HUDEP-2 (cell line): ENCODE measurements around the gene MRPL50.
"Not testable (repeated sequence)": the region's sequence is repeated elsewhere in the genome, so short reads cannot be mapped to it uniquely, and the experiment has no call there.

Experiments used
- DNase-seq, 76 experiments: peaks; one replicate each; lab custom pipeline; 2025; ENCODE audit not compliant: unreplicated experiment in 76 of 76; lab: John Stamatoyannopoulos, UW

Gene MRPL50

DNA sequence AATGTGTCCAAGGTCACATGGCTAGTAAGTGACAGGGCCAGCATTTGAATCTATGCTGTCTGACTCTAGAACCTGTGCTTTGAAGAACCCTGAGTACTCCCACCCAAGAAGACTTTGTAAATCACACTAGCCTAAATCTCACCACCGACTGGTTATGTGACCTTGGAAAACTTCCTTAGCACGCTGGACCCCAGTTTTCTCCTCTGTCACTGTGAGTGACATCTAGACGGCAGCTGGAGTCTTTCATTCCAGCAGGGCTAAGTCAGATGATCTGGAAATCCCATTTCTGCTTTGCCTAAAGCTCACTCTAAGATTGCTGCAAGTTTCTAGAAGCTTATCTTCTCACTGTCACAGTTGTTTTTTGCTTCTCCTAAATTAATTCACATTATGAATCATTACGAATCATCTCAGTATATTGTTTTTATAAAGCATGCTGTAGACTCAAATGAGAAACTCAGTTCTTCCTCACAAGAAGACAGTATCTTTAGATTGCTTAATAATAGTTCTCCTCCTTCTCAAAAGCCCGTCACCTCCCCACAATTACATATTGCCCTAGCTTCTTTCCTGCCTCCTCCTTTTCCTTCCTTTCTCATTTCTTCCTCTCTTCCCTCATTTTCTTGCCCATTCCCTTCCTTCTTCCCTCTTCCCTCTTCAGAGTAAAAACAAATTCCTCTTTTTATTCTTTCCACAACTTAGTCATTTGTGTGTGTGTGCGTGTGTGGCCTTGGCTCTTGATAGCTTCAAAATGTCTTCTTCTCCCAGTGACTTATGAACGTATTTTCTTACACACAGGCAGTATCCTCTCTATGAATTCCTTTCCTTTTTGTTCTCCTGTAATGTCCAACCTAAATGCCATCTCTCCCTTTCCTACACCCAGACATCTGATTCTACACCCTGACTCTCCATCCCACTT lies 20.4 kb upstream of the MRPL50 start:
- no peak for DNase-seq

DNA sequence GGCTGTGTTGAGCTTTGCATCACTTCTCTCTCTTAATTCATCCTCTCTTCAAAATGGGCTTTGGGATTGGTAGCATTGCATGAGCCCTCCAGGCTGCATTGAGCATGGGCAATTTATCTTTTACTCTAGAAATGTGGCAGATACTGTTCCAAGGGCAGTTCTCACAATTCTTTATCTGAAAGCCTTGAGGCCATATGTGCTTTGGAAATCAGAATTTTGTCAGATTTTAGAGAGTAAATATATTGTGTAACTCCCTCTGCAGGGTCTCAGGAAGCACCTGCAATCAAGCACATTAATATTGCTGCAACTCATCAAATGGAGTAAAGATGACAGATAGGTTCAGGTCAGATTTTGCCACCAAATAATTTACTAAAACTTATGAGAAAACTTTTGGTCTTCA lies 19.6 kb upstream of the MRPL50 start:
- no peak for DNase-seq

DNA sequence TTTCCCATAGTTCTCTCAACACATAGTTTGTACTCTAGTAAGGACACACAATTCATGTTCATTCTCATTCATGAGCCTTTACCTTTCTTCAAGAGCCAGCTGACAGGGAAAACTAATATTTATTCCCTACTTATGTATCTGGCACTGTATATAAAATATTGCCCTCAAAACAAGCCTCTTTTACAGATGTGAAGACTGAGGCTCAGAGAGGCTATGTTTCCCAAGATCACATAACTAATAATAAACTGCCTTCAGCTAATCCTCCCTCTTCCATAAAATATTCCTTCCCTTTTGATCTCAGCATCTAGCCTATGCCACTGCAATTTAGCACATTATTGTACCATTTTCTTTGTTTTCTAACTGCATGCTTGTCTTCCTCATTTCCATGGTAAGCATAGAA lies 19.0 kb upstream of the MRPL50 start:
- DNase-seq: no peak

- no peak for DNase-seq
Measured at GRCh38 chr9:101415578-101415977, 17.2 kb upstream of the MRPL50 start.

- DNase-seq: no peak
Measured at GRCh38 chr9:101414839-101415238, 16.4 kb upstream of the MRPL50 start.

- no peak for DNase-seq
Measured at GRCh38 chr9:101409079-101409477, 10.7 kb upstream of the MRPL50 start.

DNA sequence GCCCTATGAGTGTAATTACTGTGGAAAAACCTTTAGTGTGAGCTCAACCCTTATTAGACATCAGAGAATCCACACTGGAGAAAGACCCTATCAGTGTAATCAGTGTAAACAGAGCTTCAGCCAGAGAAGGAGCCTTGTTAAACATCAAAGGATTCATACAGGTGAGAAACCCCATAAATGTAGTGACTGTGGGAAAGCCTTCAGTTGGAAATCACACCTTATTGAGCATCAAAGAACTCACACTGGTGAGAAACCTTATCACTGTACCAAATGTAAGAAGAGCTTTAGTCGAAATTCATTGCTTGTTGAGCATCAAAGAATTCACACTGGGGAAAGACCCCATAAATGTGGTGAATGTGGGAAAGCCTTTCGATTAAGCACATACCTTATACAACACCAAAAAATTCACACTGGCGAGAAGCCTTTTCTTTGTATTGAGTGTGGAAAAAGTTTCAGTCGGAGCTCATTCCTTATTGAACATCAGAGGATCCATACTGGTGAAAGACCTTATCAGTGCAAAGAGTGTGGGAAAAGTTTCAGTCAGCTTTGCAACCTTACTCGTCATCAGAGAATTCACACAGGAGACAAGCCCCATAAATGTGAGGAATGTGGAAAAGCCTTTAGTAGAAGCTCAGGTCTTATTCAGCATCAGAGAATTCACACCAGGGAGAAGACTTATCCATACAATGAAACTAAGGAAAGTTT lies 10.1 kb upstream of the MRPL50 start:
- DNase-seq: no peak

DNA sequence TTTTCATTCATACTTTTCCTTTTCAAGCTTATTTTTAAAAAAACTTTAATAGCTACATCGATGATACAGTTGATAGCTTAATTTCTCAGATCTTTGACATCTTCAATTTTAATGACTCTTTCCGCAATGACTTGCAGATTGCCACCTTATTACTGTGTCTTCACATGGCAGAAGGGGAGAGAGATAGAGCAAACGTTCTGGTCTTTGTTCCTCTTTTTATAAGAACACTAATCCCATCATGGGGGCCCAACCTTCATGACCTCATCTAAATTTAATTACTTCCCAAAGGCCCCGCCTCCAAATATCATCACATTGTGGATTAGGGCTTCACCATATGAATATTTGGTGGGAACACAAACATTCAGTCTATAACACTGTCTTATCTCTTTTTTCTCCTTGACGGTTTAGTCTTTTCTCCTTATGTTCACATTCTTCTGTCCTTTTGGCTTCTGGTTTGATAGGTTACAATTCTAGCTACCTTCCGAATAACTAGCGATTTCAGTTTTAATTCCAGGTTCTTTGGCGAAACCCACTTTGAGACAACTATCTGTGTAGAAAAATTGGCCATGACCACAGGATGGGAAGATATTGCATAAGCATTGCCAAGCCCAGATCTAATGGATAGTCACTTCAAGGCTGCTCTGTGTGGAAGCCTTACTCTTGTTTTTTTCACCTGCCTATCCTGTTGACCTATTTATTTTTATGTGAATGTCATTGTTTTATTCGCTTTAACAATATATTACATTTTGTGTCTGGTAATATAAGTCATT lies 5.3 kb upstream of the MRPL50 start:
- DNase-seq: peak in 1 of 76 experiments; percentile 6

DNA sequence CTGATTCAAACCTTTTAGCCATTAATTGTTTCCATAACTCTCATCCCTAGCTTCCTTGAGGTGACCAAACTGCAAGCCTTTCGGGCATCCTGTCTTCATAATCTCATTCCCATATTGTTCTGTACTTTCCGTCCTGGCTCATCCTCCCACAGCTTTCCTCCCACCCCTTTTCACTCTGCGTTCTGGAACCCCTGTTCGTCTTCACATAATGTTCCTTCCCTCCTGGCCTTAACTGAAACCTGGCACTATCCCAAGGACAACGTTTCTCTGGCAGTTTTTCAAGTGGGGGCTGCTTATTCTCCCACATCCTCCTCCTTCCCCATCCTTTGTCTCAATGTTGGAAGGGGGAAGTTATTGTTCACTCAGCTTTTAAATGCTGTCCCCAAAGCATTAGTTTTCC lies 1.7 kb upstream of the MRPL50 start:
- DNase-seq: peak in 10 of 76 experiments; percentile 1 to 35 (median 21)

DNA sequence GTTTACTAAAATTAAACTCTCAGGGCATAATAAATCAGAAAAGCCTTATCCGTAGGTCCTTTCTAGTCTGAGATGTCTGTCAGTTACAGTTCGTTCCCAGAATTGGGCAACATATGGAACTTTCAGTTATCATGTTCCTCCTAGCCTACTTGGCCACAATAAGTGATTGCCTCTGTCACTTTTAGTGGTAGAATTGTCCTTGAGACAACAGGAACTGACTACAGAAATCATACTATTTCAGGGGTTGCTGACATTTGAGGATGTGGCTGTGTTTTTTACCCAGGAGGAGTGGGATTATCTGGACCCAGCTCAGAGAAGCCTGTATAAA lies 1.2 kb upstream of the MRPL50 start:
- DNase-seq: peak in 1 of 76 experiments; percentile 55

GRCh38 chr9:101398930-101399642 lies 668 bp upstream of the MRPL50 start:
- peak in 4 of 76 experiments; percentile 6 to 55 (median 38) for DNase-seq

GRCh38 chr9:101397746-101398067 lies 711 bp downstream of the MRPL50 start:
- peak in 4 of 76 experiments; percentile 15 to 33 (median 22) for DNase-seq

GRCh38 chr9:101394687-101395086 lies 3.7 kb downstream of the MRPL50 start:
- DNase-seq: no peak

GRCh38 chr9:101393135-101393534 lies 5.3 kb downstream of the MRPL50 start:
- no peak for DNase-seq

GRCh38 chr9:101388507-101388993 lies 9.9 kb downstream of the MRPL50 start:
- peak in 12 of 76 experiments; percentile 2 to 37 (median 18) for DNase-seq

DNA sequence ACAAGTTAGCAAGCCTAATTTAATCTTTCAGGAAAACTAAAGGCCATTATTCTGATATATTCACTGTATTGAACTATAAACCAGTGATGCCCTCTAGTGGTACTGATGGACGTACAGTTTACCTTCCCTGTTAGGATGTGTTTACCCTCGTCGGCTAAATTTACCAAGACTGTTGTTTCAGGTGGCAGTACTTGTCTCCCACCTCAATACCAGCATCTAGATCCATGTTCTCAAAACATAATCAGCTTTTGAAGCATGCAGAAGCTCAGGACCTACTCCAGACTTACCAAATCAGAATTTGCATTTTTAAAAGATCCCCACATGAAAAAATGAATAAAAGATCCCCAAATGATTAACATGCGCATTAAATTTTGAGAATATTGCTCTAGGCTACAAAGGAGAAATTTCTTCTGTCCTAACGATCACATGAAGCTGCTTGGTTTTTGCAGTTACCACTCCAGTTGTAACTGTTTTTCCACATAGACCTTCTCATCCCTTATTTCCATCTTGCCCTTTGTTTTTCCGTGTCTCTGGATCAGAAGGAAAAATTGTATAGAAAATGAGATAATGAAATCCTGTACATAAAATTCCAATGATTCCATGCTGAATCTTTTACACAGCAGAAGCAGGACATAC lies 10.4 kb downstream of the MRPL50 start:
- peak in 30 of 76 experiments; percentile 5 to 71 (median 44) for DNase-seq

GRCh38 chr9:101384873-101385536 lies 13.4 kb downstream of the MRPL50 start, which contains the start of gene BAAT:
Gene BAAT (minus strand): TSS chr9:101385006. CDS start chr9:101371404, 13,602 bp downstream.
- DNase-seq: not testable (repeated sequence)

DNA sequence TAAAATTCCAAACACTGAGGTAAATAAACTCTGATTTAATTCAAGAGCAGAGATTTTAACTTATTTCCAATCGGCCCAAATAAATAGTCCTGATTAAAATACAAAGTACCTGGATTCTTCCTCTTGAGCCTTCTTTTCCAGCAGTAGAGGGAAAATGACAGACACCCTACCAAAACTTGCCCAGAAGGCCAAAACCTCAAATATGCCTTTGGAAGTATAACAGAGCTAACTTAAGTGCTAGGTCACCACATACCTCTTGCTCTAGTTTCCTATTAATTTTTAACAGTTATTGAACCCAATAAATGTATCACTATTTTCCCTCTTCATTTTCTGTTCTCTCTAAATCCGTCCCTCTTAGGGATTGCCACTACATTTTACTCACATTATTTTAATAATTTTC lies 15.1 kb downstream of the MRPL50 start:
- DNase-seq: no peak

- no peak for DNase-seq
Measured at GRCh38 chr9:101381833-101382342, 16.5 kb downstream of the MRPL50 start.
